ENCODE data around the gene PRR7. TPM values are rescaled to one million over a fixed set of nuclear protein-coding genes. Genes with fewer than 3 reads are reported as not detected.

PRR7 gene
- total and polyA plus RNA-seq, 8 donors: 0.61 to 3.7 (median 1.1) TPM; not detected in 4

- peak in 1 of 2 donors; percentile 45 for DNase-seq
- Histone ChIP-seq H3K4me1 (peaks cover 43 to 67% (median 58%) of the 10 kb centered on the region in 4 donors), H3K27me3 (no peaks in the 10 kb centered on the region), H3K9me3 (no peaks in the 10 kb centered on the region), H3K4me3 (peak overlapping the region; percentile 63 to 85 (median 82)), H3K36me3 (peaks cover 0 to under 1% (median 0%) of the 10 kb centered on the region in 4 donors), H3K27ac (peak overlapping the region; percentile 81 to 97 (median 90))
- WGBS, 5 donors: 9 to 22% (median 12%) methylated on average over 21 to 48 of the region's 48 CpGs
- intact Hi-C loops (cut with DNase I; ENCODE audit: low total_unique reads): no loop called here
- TF ChIP-seq POLR2A (IDR thresholded peaks at IDR 0.05) (no peak), POLR2AphosphoS5 (IDR thresholded peaks at IDR 0.05) (no peak), EP300 (IDR thresholded peaks at IDR 0.05) (no peak), CTCF (IDR thresholded peaks at IDR 0.05) (no peak)
Measured at GRCh38 chr5:177498013-177498787, 51.6 kb downstream of the PRR7 start.

GRCh38 chr5:177499842-177500241 lies 53.2 kb downstream of the PRR7 start:
- Histone ChIP-seq H3K27ac (no peak overlapping the region), H3K9me3 (no peaks in the 10 kb centered on the region), H3K4me3 (no peak overlapping the region), H3K36me3 (peaks cover 0 to 17% (median 12%) of the 10 kb centered on the region in 4 donors), H3K4me1 (peaks cover 29 to 51% (median 42%) of the 10 kb centered on the region in 4 donors), H3K27me3 (no peaks in the 10 kb centered on the region)
- no peak for DNase-seq
- intact Hi-C loops (cut with DNase I; ENCODE audit: low total_unique reads): loop anchor here (5.0 kb wide), 1 partner anchor 108 kb away; no protein-coding TSS in a partner anchor
- 77 to 91% (median 80%) methylated on average over 6 of the region's 6 CpGs for WGBS, 5 donors
- TF ChIP-seq POLR2A (IDR thresholded peaks at IDR 0.05): no peak
- TF ChIP-seq EP300 (IDR thresholded peaks at IDR 0.05): no peak
- no peak for TF ChIP-seq POLR2AphosphoS5 (IDR thresholded peaks at IDR 0.05)
- no peak for TF ChIP-seq CTCF (IDR thresholded peaks at IDR 0.05)

- Histone ChIP-seq H3K27me3 (no peaks in the 10 kb centered on the region), H3K27ac (peak overlapping the region in 1 of 5 donors; percentile 37), H3K36me3 (peaks cover 0 to 22% (median 12%) of the 10 kb centered on the region in 4 donors), H3K9me3 (no peaks in the 10 kb centered on the region), H3K4me3 (no peak overlapping the region), H3K4me1 (peaks cover 18 to 40% (median 32%) of the 10 kb centered on the region in 4 donors)
- 13 to 27% (median 17%) methylated on average over 6 to 10 of the region's 10 CpGs for WGBS, 5 donors
- peak; percentile 93 to 95 for DNase-seq
- TF ChIP-seq POLR2AphosphoS5 (IDR thresholded peaks at IDR 0.05): peak in 1 of 3 donors; percentile 58
- no peak for TF ChIP-seq EP300 (IDR thresholded peaks at IDR 0.05)
- TF ChIP-seq CTCF (IDR thresholded peaks at IDR 0.05): peak in 5 of 7 experiments; percentile 59 to 94 (median 90)
- intact Hi-C loops (cut with DNase I; ENCODE audit: low total_unique reads): loop anchor here (5.0 kb wide), 1 partner anchor 109 kb away; no protein-coding TSS in a partner anchor
Measured at GRCh38 chr5:177500685-177501522, 54.3 kb downstream of the PRR7 start.
